Measurements from ENCODE around the gene STAM.
A peak's percentile ranks its signal among the peaks of the same experiment; 100 is the strongest.

STAM gene

GRCh38 chr10:17742918-17743317 is 99.0 kb downstream of the STAM start:
- H3K4me3 ChIP-seq (ENCODE audit: low read depth, low read length) = no peak overlapping the region; the same call in 1 of the 2 replicates
- TF ChIP-seq CTCF (IDR thresholded peaks at IDR 0.05; ENCODE audit: low read depth, low read length, missing control alignments) = peak; percentile 86

GRCh38 chr10:17743437-17743836 is 99.5 kb downstream of the STAM start:
- TF ChIP-seq CTCF (IDR thresholded peaks at IDR 0.05; ENCODE audit: low read depth, low read length, missing control alignments) = no peak
- H3K4me3 ChIP-seq (ENCODE audit: low read depth, low read length) = no peak overlapping the region
- DNase-seq (ENCODE audit: low read depth) = no peak

More at GRCh38 chr10:17742918-17743317, 99.0 kb downstream of the STAM start:
- DNase-seq (ENCODE audit: low read depth) = peak; percentile 22

- no peak overlapping the region for H3K4me3 ChIP-seq (ENCODE audit: low read depth, low read length)
- DNase-seq (ENCODE audit: low read depth) = no peak
- no peak for TF ChIP-seq CTCF (IDR thresholded peaks at IDR 0.05; ENCODE audit: low read depth, low read length, missing control alignments)
Observed at GRCh38 chr10:17744341-17744861, 100.5 kb downstream of the STAM start.

GRCh38 chr10:17747883-17748550 is 104.1 kb downstream of the STAM start:
- no peak for TF ChIP-seq CTCF (IDR thresholded peaks at IDR 0.05; ENCODE audit: low read depth, low read length, missing control alignments)
- DNase-seq (ENCODE audit: low read depth) = no peak
- no peak overlapping the region for H3K4me3 ChIP-seq (ENCODE audit: low read depth, low read length)

- no peak overlapping the region for H3K4me3 ChIP-seq (ENCODE audit: low read depth, low read length)
- no peak for DNase-seq (ENCODE audit: low read depth)
- TF ChIP-seq CTCF (IDR thresholded peaks at IDR 0.05; ENCODE audit: low read depth, low read length, missing control alignments) = no peak
Observed at GRCh38 chr10:17749890-17750289, 105.9 kb downstream of the STAM start.

- H3K4me3 ChIP-seq (ENCODE audit: low read depth, low read length) = no peak within 1 kb of the TSS
- DNase-seq (ENCODE audit: low read depth) = no peak
- TF ChIP-seq CTCF (IDR thresholded peaks at IDR 0.05; ENCODE audit: low read depth, low read length, missing control alignments) = no peak
Observed at GRCh38 chr10:17751781-17752445, 108.0 kb downstream of the STAM start, which contains the start of gene TMEM236. TMEM236 (plus strand) TSS chr10:17752201; CDS start chr10:17752296, 95 bp downstream.
